K562 (cell line): ENCODE results near the gene ERBB3. TPM values are rescaled to one million over a fixed set of nuclear protein-coding genes. Genes with fewer than 3 reads are reported as not detected.

Source experiments
- ATAC-seq: fragments of 200-7000 bp; cut with Tn5 transposase; 3 replicates; pipeline ENCODE4 v1.9.1; 2020; ENCODE audit warnings: moderate library complexity
- BruUV-seq: library from RNA; stranded (reverse); fragments of 400-500 nt; replicated peaks from 2 replicates; lab custom pipeline; 2021; lab: Mats Ljungman, UMichigan
- CTCF ChIA-PET: fragments of 300-600 bp; formaldehyde crosslinking; extraction: SDS; loops from one replicate; lab custom pipeline; 2021; ENCODE audit warnings: low intra/inter-chr PET ratio; lab: Yijun Ruan, JAX
- POLR2A ChIA-PET: fragments of 300-600, 350-650 bp; sonication (Branson Sonifier 250); formaldehyde crosslinking; extraction: SDS; loops from one replicate; lab custom pipeline; 2021; ENCODE audit warnings: antibody characterized with exemption, inconsistent platforms; lab: Yijun Ruan, JAX
- DNase-seq, 4 experiments: peaks; one replicate each; pipeline versions ENCODE4 v3.0.0 to v3.0.0-alpha.2; 2011 to 2018; ENCODE audit warnings: low spot score in 3 of 4, mixed read lengths in 3 of 4; ENCODE audit errors: extremely low read depth in 1 of 4
- FAIRE-seq: peaks from 2 replicates; lab custom pipeline; 2011; peaks lifted over from hg19 to GRCh38; lab: Jason Lieb, UNC
- H2AFZ ChIP-seq: 2 replicates; pipeline ENCODE4 v1.6.0; 2011; ENCODE audit warnings: low read depth, low read length, control low read depth, inconsistent platforms
- H3K27ac ChIP-seq: fragments of 200-600 bp; 3 replicates; pipeline ENCODE4 v1.8.0; 2011; ENCODE audit warnings: low read depth, mild to moderate bottlenecking, control low read depth, inconsistent platforms, low read length, moderate library complexity, mixed read lengths; ENCODE audit errors: extremely low read depth
- H3K27me3 ChIP-seq, 2 experiments: fragments of 300-600 bp in 1 of 2; 2 replicates in 1 of 2; 3 replicates in 1 of 2; pipeline versions ENCODE4 v1.6.0 to v1.8.0; 2011; ENCODE audit warnings: inconsistent platforms in 2 of 2, low read length in 2 of 2, mild to moderate bottlenecking in 1 of 2, mixed read lengths in 1 of 2, moderate library complexity in 1 of 2; ENCODE audit not compliant: control insufficient read depth in 2 of 2, insufficient read depth in 2 of 2
- H3K36me3 ChIP-seq: fragments of 300-600 bp; 3 replicates; pipeline ENCODE4 v1.8.0; 2011; ENCODE audit warnings: mild to moderate bottlenecking, low read length, inconsistent platforms; ENCODE audit not compliant: control insufficient read depth, insufficient read depth
- H3K4me1 ChIP-seq, 2 experiments: fragments of 200-600 bp in 1 of 2; replicated peaks in 1 of 2; 2 replicates in 1 of 2; 3 replicates in 1 of 2; pipeline versions ENCODE4 v1.5.1 to v1.8.0; 2011; ENCODE audit warnings: inconsistent platforms in 2 of 2, low read length in 2 of 2, mild to moderate bottlenecking in 1 of 2, mixed read lengths in 1 of 2, moderate library complexity in 1 of 2; ENCODE audit not compliant: control insufficient read depth in 2 of 2, insufficient read depth in 2 of 2
- H3K4me2 ChIP-seq: 2 replicates; pipeline ENCODE4 v1.6.1; 2011; ENCODE audit warnings: low read length, control low read depth, inconsistent platforms, mixed read lengths; ENCODE audit not compliant: insufficient read depth
- H3K4me3 ChIP-seq: fragments of 200-600 bp; sonication (generic), shearing (Covaris generic); 2 replicates; pipeline ENCODE4 v1.5.1; 2016; ENCODE audit warnings: control low read depth, inconsistent platforms
- H3K79me2 ChIP-seq: fragments of 200-600 bp; 3 replicates; pipeline ENCODE4 v1.8.0; 2011; ENCODE audit warnings: low read length, inconsistent platforms; ENCODE audit not compliant: control insufficient read depth, insufficient read depth
- H3K9ac ChIP-seq, 2 experiments: 2 replicates each; pipeline versions ENCODE4 v1.6.0 to v1.6.1; 2011; ENCODE audit warnings: low read depth in 2 of 2, low read length in 2 of 2, control low read depth in 1 of 2, inconsistent platforms in 1 of 2, mild to moderate bottlenecking in 1 of 2, mixed read lengths in 1 of 2; ENCODE audit not compliant: insufficient read depth in 1 of 2
- H3K9me1 ChIP-seq: one replicate; pipeline ENCODE4 v1.6.0; 2011; ENCODE audit warnings: inconsistent platforms, mild to moderate bottlenecking, low read length, moderate library complexity; ENCODE audit not compliant: control insufficient read depth, insufficient read depth
- H3K9me3 ChIP-seq: replicated peaks from 2 replicates; pipeline ENCODE4 v1.5.1; 2011; ENCODE audit warnings: low read depth, low read length, inconsistent platforms; ENCODE audit not compliant: control insufficient read depth, insufficient read depth
- H4K20me1 ChIP-seq: replicated peaks from 2 replicates; pipeline ENCODE4 v1.6.1; 2011; ENCODE audit warnings: low read length, inconsistent platforms, mixed read lengths; ENCODE audit not compliant: control insufficient read depth, insufficient read depth
- CBX2 ChIP-seq: fragments of 200-600 bp; sonication (generic); IDR thresholded peaks from one replicate; pipeline ENCODE4 v1.6.1; 2012; ENCODE audit warnings: mild to moderate bottlenecking, low read length, inconsistent platforms; ENCODE audit not compliant: insufficient read depth, poor library complexity, severe bottlenecking
- E2F5 ChIP-seq: sonication (generic); formaldehyde crosslinking; IDR thresholded peaks from 2 replicates; pipeline ENCODE4 v1.8.0; 2022; ENCODE audit warnings: mild to moderate bottlenecking, missing genetic modification reagents
- HDAC3 ChIP-seq: fragments of 450-650 bp; IDR thresholded peaks from 2 replicates; pipeline ENCODE4 v1.6.1; 2018; ENCODE audit warnings: borderline replicate concordance, mild to moderate bottlenecking, moderate library complexity; ENCODE audit not compliant: partially characterized antibody
- ZNF79 ChIP-seq: fragments of 250-450 bp; sonication (Bioruptor Pico); IDR thresholded peaks from 2 replicates; pipeline ENCODE4 v1.4.0; 2020; ENCODE audit warnings: low read depth, mild to moderate bottlenecking, moderate library complexity
- WGBS: fragments of 100-300 bp; shearing (Covaris generic); methylation state at CpG from one replicate; pipeline ENCODE4 v1.1.6; 2016; ENCODE audit warnings: low coverage, mixed read lengths; ENCODE audit not compliant: insufficient coverage; ENCODE audit errors: missing lambda C conversion rate; 5-methylcytosine and 5-hydroxymethylcytosine counted together
- in situ Hi-C: fragments of 300-500 bp; cut with MboI; formaldehyde crosslinking; loops from 4 replicates; pipeline ENCODE4 v1.15.0; 2018; ENCODE audit warnings: inconsistent platforms, mixed read lengths
- intact Hi-C: fragments of 100-400 bp; cut with micrococcal nuclease; formaldehyde crosslinking; loops from 2 replicates; pipeline ENCODE4 v1.14.2; 2022
- polyA plus RNA-seq, 8 experiments: library from polyadenylated mRNA; depleted of rRNA in 4 of 8; stranded (reverse) in 5 of 8; unstranded in 3 of 8; fragments of >200 nt; fragmentation: Nextera tagmentation in 2 of 8; fragmentation: Illumina TruSeq in 1 of 8; extraction: Ambion mirVana in 2 of 8; extraction: Trizol in 1 of 8; gene quantifications; 2 replicates each; pipeline versions ENCODE4 v1.2.1 to v1.2.3, GENCODE V29; 2011 to 2014; ENCODE audit warnings: inconsistent platforms in 1 of 8, missing spikeins in 1 of 8
- total RNA-seq, 7 experiments: library from RNA; depleted of rRNA in 6 of 7; stranded (reverse); fragments of >200 nt in 6 of 7; fragmentation: Illumina TruSeq in 2 of 7; extraction: Trizol in 2 of 7; gene quantifications; 2 replicates each; pipeline versions ENCODE4 v1.2.1 to v1.2.3, GENCODE V29; 2011 to 2021; ENCODE audit warnings: low replicate concordance in 1 of 7
- TF ChIP-seq, protein P1 (sequence below): fragments of 450-650 bp; IDR thresholded peaks from 2 replicates; pipeline ENCODE4 v1.6.1; 2016; ENCODE audit warnings: antibody characterized with exemption

The ERBB3 gene
- total and polyA plus RNA-seq, 9 of the 15 experiments (the other 6 are each of a cell fraction or from before 2014, with no cell fraction given), result 1.5 to 5.4 (median 3.8) TPM

- Histone ChIP-seq H2AFZ (no peak overlapping the region), H4K20me1 (no peaks in the 10 kb centered on the region), H3K36me3 (no peaks in the 10 kb centered on the region; the same call in 2 of the 3 replicates), H3K79me2 (peaks cover 9% of the 10 kb centered on the region), H3K4me1 (peaks cover 8 to 12% of the 10 kb centered on the region in 2 experiments), H3K4me2 (no peak overlapping the region), H3K9ac (no peak overlapping the region), H3K9me1 (no peaks in the 10 kb centered on the region), H3K4me3 (no peak overlapping the region), H3K27ac (no peak overlapping the region), H3K9me3 (no peaks in the 10 kb centered on the region), H3K27me3 (no peaks in the 10 kb centered on the region)
- WGBS, result 76% methylated on average over 4 of the region's 4 CpGs
- in situ Hi-C loops, result no loop called here
- TF ChIP-seq CBX2, result no peak
- no peak for TF ChIP-seq HDAC3
- TF ChIP-seq E2F5 (CRISPR knock-in tag), result no peak
- TF ChIP-seq, protein P1, sequence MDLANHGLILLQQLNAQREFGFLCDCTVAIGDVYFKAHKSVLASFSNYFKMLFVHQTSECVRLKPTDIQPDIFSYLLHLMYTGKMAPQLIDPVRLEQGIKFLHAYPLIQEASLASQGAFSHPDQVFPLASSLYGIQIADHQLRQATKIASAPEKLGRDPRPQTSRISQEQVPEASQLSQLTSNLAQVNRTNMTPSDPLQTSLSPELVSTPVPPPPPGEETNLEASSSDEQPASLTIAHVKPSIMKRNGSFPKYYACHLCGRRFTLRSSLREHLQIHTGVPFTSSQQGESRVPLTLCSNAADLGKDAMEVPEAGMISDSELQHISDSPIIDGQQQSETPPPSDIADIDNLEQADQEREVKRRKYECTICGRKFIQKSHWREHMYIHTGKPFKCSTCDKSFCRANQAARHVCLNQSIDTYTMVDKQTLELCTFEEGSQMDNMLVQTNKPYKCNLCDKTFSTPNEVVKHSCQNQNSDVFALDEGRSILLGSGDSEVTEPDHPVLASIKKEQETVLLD, result no peak
- TF ChIP-seq ZNF79, result no peak
- BruUV-seq, result no TSS peak
- ChIA-PET POLR2A (no interaction called here), CTCF (no interaction called here)
- ATAC-seq, result no peak
- DNase-seq, result no peak
- no peak for FAIRE-seq
- intact Hi-C loops, result no loop called here
Observed at GRCh38 chr12:56099787-56100186, 19.8 kb downstream of the ERBB3 start.
